Hematopoietic multipotent progenitor cell treated with erythropoietin and hydrocortisone succinate and interleukin-3 and kit ligand, for 6 days (in vitro differentiated cells): ENCODE data around the gene LIN7A.
"Not testable (repeated sequence)": the region's sequence is repeated elsewhere in the genome, so short reads cannot be mapped to it uniquely, and the experiment has no call there.

ENCODE experiments used
- DNase-seq: peaks from one replicate; pipeline ENCODE4 v3.0.0-alpha.2; 2015

Gene LIN7A

DNA sequence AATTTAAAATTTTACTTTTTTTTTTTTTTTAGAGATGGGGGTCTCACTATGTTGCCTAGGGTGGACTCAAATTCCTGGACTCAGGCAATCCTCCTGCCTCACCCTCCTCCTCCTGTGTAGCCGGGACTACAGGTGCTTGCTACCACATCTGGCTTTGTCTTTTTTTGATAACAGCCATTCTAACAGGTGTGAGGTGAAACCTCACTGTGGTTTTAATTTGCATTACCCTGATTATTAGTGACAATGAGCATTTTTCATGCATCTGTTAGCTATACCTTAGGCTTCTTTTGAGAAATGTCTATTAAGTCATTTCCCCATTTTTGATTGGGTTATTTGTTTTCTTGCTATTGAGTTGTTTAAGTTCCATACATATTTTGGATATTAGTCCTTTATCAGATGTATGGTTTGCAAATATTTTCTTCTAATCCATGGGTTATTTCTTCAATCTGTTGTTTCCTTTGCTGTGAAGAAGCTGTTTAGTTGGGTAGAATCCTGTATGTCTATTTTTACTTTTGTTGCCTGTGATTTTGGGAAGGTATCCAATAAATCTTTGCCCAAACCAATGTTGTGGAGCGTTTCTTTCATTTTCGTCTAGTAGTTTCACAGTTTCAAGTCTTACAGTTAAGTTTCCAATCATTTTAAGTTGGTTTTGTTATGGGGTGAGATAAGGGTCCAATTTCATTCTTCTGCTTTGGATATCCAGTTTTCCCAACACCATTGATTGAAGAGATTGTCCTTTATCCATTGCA, 134.9 kb downstream of the LIN7A start:
- DNase-seq, result no peak

DNA sequence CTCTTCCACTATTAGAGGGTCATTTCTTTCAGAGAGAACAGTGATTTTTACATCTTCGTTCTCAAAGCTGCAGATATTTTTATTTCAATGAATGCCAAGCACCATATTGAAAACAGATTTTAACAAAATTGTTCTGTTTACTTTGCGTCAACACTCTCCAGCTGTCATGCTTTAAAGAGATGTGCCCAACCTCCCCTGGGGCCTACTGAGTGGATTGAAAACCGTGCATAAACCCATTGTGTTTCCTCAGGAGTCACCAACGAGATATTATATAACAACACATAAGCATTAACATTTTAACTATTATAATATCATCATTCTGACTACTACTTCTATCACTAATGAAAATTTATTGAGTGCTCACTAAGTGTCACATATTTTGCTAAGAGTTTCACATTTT, 139.5 kb downstream of the LIN7A start:
- no peak for DNase-seq

DNA sequence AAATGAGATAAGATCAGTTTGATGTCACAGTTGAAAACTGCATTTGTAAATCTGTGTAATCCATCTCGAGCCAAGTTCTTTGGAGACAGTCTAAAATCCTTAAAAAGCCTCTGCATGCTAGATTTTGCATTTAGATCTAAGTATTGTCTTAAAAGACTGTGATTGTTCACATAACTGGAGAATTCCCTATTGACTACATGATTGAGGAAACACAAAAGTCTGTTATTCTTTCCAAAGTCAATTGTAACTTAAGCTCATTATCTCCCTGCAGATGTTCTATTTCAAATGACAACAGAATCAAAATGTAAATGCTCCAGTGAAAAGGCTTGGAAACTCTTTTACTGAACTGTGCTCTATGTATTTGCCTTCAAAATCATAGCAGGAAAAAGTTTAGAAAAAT, 143.2 kb downstream of the LIN7A start:
- DNase-seq, result no peak

DNA sequence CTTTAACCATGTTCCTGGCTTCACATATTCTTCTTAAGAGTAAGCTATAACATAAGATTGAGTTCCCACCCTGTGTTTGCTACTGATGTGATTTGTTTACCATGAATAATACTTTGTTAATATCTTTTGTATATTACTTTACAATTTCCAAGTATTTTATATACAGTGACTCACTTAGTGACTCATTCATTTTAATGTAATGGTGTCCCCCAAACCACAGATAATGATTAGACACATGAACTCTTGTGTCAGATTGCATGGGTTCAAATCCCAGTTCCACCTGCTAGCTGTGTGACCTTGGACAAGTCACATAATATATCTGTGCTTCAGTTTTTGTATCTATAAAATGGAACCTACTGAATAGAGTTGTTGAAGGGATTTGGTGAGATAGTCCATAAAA, 144.9 kb downstream of the LIN7A start:
- no peak for DNase-seq

DNA sequence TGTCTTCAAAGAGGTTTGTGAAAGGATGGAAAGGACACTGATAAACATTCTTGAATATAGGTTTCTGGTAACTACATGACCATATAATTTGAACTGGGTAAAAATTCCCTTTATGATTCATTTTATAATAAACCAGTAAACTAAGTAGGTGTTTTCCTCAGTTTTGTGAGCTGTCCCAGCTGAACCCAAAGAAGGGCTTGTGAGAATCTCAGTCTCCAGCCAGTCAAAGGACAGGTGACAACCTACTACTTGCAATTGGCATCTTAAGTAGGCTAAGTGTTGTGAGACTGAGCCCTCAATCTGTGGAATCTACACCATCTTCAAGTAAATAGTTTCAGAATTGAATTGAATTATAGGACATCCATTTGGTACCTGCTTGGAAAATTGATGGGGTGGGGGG, 145.9 kb downstream of the LIN7A start:
- no peak for DNase-seq

DNA sequence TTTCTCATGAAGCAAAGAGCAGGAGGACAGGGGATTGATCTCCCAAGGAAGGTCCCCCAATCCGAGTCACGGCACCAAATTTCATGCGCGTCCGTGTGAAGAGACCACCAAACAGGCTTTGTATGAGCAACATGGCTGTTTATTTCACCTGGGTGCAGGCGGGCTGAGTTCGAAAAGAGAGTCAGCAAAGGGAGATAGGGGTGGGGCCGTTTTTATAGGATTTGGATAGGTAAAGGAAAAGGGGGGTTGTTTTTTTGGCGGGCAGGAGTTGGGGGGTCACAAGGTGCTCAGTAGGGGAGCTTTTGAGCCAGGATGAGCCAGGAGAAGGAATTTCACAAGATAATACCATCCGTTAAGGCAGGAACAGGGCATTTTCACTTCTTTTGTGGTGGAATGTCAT, 149.3 kb downstream of the LIN7A start:
- not testable (repeated sequence) for DNase-seq

DNA sequence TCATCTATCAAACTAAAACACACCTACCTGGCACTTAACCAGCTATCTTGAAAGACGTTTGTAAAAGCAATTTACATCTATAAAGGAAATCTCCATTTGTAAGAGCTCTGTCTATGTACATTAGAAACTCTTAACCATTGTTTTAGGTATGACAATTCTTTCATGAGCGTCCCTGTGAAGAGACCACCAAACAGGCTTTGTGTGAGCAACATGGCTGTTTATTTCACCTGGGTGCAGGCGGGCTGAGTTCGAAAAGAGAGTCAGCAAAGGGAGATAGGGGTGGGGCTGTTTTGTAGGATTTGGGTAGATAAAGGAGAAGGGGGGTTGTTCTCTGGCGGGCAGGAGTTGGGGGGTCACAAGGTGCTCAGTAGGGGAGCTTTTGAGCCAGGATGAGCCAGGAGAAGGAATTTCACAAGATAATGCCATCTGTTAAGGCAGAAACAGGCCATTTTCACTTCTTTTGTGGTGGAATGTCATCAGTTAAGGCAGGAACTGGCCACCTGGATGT, 154.7 kb downstream of the LIN7A start:
- not testable (repeated sequence) for DNase-seq

DNA sequence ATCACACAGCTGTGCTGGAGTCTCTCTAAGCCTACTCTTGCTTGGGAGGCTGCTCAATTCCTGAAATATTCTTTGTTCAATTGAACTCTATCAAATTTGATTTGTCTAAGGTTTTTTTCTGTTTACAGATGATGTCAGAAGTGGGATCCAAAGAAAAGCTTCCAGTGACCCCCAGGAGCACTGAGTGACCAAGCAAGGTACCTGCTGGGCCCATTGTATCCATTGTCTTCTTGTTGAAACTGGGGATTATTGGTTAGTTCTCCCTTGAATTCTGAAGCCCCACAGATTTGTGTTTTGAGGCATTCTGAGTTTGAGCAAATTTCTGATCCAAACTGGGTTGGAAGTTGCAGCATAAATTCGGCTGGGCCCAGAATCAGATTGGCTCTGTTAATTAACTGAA, 156.4 kb downstream of the LIN7A start:
- no peak for DNase-seq

DNA sequence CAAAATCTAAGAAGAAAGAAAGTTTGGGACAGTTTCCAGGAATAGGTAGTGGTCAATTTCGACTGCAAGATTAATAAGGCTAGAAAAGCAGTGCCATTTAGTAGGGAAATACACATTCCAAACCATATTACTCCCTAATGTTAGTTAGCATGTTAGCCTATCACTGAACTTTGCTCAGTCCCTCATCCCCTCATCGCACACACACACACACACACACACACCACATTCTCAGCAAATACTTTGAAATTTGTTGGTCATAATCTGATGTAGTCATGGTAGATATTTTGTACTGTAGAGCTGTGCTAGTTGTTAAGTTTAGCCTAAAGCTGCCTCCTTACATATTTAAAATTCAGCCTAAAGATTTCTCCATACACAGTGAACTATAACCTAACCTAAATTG, 157.0 kb downstream of the LIN7A start:
- DNase-seq, result no peak

DNA sequence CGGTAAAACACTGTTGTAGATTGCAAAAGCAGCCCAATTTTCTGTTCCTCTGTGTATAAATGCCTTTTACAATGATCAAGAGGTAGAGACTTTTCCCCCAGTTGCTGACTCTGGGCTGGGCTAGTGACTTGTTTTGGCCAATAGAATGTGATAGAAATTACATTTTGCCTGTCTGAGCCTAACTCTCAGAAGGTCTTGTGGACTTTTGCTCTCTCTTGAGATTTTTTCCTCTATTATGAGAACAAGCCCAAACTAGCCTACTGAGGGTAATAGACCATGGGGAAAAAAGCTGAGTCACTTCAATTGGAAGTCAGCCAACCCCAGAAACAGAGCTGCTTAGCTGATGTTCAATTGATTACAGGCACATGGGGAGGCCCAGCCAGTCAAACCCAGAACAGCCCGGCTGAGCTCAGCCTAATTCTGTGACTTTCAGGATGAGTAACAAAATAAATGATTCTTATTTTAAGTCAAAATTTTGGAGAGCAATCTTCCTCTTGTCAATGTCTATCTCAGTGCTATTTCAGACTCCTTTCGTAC, 159.7 kb downstream of the LIN7A start:
- peak; percentile 87 for DNase-seq

DNA sequence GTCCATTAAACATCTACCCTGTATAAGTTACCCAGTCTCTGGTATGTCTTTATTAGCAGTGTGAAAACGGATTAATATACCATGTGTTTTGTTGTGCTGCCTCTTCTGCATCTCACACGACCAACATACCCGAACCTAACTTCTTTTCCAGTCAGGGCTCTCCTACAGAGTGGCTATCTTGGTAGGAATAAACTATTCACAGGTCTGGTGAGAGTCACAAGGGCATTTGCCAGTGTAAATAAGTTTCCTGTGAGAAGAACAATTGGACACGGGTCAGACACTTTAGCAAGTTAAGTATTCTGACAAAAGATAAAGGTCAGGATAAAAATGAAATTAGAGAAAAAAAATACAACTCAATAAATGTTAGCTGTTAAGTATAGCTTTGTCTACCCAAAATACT, 160.1 kb downstream of the LIN7A start:
- no peak for DNase-seq

DNA sequence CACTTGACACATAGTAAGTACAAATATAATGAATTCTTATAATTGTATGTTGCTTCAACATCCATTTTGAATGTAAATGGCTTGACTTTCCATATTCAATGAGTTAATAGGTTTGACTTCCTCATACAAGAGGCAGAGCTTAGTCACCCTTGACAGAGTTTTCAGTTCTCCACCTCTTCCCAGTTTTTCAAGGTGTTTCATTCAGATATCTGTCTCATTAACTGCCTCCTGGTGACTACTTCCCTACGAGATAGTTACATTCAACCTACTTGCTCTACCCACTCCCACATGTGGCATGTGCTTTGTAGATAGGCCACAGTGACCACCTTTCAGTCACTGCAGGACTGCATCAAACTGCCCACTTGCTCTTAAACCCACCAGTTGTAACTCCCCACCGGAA, 161.0 kb downstream of the LIN7A start:
- peak; percentile 33 for DNase-seq

DNA sequence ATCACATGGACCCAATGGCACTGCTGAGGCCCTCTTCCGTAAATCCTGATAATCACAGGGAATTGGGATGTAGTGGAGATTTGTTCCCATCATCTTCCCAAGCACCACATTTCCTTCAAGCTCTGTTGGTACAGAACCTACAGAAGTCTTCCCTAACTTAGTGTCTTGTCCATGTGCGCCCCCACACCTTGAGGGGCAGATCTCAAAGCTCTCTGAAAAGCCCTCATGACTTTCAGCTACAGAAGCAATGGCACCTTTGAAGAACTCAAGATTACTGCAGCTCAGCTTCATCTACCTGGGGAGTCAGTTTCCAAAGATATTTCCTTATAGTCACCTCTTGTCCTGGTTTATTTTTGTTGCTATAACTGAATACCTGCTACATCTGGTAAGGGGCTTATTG, 166.8 kb downstream of the LIN7A start:
- DNase-seq, result no peak

DNA sequence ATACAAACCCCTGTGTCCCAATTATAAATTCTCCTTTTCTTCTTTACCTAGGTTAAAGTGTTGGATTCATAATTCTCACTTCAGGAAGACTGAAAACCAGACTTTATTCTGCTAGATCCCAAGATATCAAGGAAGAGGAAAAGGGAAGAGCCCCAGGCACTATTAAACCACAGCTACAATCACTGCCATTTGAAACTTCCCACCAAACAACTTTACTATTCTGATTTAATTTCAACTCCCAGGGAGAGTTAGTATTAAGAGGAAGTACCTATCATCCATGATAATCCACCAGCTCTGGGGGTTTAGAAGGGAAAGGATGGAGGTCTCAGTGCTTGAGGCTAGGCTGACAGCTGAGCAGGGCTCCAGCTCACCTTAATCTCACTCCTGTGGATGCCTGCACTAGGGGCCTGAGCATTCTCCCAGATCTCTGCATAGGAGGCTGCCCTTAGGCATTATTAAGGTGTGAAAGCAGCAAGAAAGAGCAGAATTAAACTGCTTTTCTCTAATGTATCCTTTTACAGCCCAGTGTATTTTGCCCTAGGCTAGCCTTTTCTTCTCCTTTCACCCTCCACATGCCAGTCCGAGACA, 168.1 kb downstream of the LIN7A start:
- no peak for DNase-seq

DNA sequence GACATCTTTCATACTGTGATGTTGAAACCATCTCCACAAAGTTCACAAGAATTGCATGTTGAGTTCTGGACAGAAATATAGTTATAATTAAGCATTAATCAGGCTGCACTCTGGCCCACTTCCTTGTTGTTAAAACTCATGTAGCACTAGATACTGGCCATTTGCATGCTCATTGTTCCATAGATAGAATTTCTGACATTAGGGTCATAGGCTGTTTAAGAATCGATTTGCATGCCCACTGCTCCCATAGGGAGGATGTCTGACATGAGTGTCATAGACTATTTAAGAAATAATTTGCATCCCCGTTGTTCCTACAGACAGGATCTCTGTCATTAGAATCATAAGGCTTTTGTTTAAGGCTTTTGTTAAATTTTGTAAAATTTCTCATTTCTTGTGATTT, 170.8 kb downstream of the LIN7A start:
- no peak for DNase-seq

DNA sequence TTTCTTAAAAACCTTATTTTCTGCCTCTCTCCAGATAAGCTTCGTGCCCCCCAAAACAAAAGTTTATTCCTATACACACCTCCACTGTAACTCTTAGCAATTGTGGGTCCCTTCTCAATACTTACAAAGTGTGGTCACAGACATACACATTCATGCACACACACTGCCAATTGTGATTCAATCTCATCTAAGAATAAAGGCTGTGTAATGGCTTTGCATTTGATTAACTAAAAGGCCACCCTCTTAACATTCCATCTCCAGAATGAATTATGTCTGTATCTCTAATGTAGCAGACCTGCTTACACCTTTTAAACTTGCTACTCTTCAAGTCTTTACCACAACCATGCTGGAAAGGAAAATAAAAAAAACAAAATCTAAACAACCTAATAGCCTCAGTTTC, 171.5 kb downstream of the LIN7A start:
- no peak for DNase-seq

DNA sequence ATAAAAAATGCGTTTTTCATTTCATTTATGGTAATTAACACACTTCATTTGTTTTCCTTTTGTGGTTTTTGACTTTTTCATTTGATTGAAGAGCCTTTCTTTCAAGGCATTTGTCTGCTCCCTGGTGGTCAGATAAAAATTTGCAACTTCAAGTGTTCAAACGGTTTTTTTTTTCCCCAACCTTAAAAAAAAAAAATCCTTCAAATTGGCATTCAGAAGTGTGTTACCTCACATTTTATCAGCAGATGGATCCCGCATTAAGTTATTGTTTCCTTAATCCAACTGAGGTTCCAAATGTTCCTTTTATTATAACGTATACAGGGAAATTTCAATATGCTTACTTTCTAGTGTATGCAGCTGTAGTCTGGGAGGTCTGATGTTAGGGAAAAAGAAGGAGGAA, 173.9 kb downstream of the LIN7A start:
- peak; percentile 69 for DNase-seq

DNA sequence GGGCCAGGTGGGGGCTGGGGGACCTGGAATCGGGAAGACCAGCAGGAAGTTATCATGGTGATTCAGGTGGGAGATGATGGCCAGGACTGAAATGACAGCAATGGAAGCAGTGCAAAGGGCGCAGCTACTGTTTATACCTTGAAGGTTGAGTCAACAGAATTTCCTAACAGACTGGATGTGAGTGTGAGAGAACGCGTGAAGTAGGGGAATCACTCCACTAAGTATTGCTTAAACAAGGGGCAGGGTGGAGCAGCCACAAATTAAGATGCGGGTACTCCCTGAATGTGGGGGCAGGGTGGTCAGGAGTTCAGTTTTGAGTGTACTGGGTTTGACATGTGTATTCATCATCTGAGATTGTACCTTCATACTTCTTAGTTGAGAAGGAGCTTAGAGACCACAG, 175.9 kb downstream of the LIN7A start:
- no peak for DNase-seq

DNA sequence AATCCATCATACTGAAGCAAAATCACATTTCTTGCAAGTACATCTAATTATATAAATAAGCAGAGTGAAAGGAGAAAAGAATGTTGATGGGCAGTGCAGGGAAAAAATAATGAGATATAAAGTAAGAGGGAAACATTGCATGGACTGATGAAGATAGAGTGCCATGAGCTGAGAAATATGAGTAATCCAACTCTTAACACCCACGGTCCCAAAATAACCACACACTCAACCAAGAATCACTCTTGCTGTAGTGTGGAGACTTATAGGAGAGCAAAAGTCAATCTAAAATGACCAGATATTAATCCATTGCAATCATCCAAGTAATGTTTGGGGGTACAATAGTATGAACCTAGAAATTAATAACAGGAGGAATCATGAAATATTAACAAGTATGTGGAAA, 180.9 kb downstream of the LIN7A start:
- no peak for DNase-seq

DNA sequence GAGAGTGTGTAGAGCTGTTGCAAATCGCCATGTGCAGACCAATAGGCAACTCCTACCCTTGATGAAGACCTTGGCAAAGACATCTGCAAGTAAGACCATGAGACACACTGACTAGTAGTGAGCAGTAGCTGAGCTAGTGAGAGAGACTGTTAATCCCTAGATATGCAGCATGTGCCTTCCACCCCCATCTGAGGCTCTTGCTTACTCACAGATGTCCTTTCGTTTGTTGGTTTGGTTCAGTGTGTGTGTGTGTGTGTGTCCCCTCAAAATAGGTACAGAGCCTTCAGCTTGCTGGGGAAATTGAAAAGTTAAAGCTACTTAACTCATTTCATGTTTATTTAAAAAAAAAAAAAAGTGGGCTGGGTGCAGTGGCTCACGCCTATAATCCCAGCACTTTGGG, 183.5 kb downstream of the LIN7A start:
- no peak for DNase-seq

DNA sequence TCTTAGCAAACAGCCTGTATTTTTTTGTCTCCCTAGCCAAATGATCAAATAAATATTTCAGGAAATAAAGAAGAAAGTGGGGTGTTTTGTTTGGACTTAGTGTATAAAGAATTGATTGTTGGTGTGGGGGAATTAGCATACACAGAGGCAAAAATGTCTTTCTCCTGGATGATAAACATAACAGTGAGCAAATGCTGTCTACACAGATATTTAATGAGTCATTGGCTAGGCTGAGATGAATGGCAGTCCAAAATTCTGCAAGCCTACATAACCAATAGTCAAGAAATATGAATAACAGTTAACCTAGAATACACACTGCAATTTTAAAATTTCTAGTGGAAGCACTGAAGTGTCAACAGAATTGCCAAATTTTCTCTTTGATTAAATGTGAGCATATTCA, 185.3 kb downstream of the LIN7A start:
- no peak for DNase-seq

DNA sequence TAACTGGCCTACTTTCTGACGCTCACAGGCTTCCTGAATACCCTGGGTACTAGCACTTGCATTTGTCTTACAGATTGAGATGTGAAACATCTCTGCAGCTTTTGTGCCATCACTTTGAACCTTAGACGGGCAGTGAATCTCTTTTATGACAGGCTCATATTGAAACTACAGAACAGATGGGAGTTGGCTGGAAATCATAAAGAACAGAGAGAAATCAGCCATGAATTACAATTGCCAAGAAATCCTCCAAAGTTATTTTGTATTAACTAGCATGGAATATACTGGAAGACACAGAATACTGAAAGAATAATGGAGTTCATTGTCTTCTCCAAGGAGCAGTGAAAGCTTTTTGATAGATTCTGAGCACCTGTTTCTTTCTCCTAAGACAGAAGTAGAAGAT, 188.3 kb downstream of the LIN7A start:
- DNase-seq, result no peak

DNA sequence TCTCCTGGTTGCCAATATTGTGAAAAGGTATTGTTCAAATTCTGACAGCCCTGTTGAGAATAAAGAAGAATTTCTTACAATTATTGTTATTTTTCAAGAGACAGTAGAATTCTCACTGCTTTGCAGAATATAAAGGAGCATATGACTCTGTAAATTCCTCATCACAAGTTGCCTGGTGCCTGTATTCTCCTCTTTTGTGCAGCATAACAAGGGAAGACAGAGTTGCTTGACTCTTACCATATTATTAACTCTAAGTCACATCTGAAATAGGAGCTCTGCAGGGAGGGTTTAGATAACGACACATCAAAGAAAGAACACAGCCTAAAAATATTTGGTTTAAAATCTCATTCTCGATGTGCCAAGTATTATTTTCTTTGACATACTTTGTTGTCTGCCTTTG, 189.9 kb downstream of the LIN7A start:
- DNase-seq, result no peak

DNA sequence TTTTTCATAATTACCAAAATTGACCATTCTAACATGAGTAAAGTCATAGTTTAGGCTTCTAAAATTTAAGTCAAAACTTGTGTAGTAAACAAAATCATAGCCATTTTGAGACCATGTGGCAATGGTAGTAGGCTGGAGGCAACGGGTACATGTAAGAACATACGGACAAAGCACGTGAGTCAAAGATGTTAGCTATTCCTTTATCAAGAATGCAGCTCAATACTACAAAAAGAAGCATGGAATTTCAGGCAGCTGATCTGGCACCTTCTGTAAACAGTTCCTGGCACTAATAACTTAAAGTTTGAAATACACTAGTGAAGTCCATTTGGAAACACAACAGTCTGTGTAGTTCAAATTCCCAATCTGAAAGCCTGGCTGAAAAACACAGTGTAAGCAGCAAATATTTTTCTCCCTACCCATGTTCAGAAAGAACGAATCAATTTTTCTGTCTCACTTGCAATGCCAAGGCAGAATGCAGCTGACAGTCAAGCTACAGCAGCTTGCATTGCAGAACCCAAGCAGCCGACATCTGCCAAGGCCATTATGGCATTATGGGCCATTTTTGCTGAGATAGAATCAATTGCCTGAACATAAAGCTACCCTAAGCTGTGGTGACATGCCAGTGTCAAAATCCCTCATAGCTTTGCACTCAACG, 191.8 kb downstream of the LIN7A start:
- DNase-seq, result no peak
